WTC11 (cell line): ENCODE data around the gene FAM193A. TPM values are rescaled to one million over a fixed set of nuclear protein-coding genes. Genes with fewer than 3 reads are reported as not detected.

Experiments
- ATAC-seq: fragments of 200-7000 bp; cut with Tn5 transposase; 2 replicates; pipeline ENCODE4 v1.10.0; 2021; ENCODE audit warnings: mild to moderate bottlenecking, moderate library complexity
- CTCF ChIA-PET: fragments of 300-600 bp; sonication (Branson Sonifier 250); formaldehyde crosslinking; loops from one replicate; lab custom pipeline; 2021; ENCODE audit warnings: antibody characterized with exemption; lab: Charles Lee
- POLR2A ChIA-PET: fragments of 350-600 bp; sonication (Branson Sonifier 250); formaldehyde crosslinking; loops from one replicate; lab custom pipeline; 2021; ENCODE audit warnings: antibody characterized with exemption; lab: Charles Lee
- DNase-seq: peaks from one replicate; pipeline ENCODE4 v3.0.0; 2021; ENCODE audit warnings: low spot score
- H3K27ac Mint-ChIP-seq: 2 replicates; pipeline ENCODE4 v1.8.0; 2021; ENCODE audit warnings: mixed read lengths
- H3K27me3 Mint-ChIP-seq: 2 replicates; pipeline ENCODE4 v1.8.0; 2021; ENCODE audit warnings: low read depth, mild to moderate bottlenecking, moderate library complexity, mixed read lengths
- H3K36me3 Mint-ChIP-seq: 2 replicates; pipeline ENCODE4 v1.8.0; 2021; ENCODE audit warnings: mixed read lengths
- H3K4me1 Mint-ChIP-seq: 2 replicates; pipeline ENCODE4 v1.8.0; 2022; ENCODE audit warnings: mixed read lengths
- H3K4me3 Mint-ChIP-seq: 2 replicates; pipeline ENCODE4 v1.8.0; 2021; ENCODE audit warnings: mild to moderate bottlenecking, moderate library complexity, mixed read lengths
- H3K9me3 Mint-ChIP-seq: 2 replicates; pipeline ENCODE4 v1.8.0; 2021; ENCODE audit warnings: mixed read lengths
- ATF1 ChIP-seq: sonication (generic); formaldehyde crosslinking; IDR thresholded peaks from 2 replicates; pipeline ENCODE4 v1.8.1; 2023; ENCODE audit warnings: mild to moderate bottlenecking, moderate library complexity, missing genetic modification reagents
- CBFB ChIP-seq: sonication (generic); formaldehyde crosslinking; IDR thresholded peaks from 2 replicates; pipeline ENCODE4 v1.8.1; 2022; ENCODE audit warnings: mild to moderate bottlenecking, low read depth, missing genetic modification reagents
- CREB1 ChIP-seq: sonication (generic); formaldehyde crosslinking; IDR thresholded peaks from 2 replicates; pipeline ENCODE4 v1.8.0; 2023; ENCODE audit warnings: mild to moderate bottlenecking, missing genetic modification reagents
- ELF4 ChIP-seq: sonication (generic); formaldehyde crosslinking; IDR thresholded peaks from 2 replicates; pipeline ENCODE4 v1.8.1; 2022; ENCODE audit warnings: low read depth, mild to moderate bottlenecking, moderate library complexity, missing genetic modification reagents
- EMX1 ChIP-seq: fragments of 250-450 bp; sonication (Bioruptor Pico); IDR thresholded peaks from 2 replicates; pipeline ENCODE4 v1.8.0; 2021; ENCODE audit warnings: mild to moderate bottlenecking
- GRHL2 ChIP-seq: fragments of 250-450 bp; sonication (Bioruptor Pico); IDR thresholded peaks from 2 replicates; pipeline ENCODE4 v1.8.0; 2022; ENCODE audit warnings: mild to moderate bottlenecking, moderate library complexity; ENCODE audit not compliant: insufficient replicate concordance, severe bottlenecking
- GTF2I ChIP-seq: fragments of 250-450 bp; sonication (Bioruptor Pico); conservative IDR thresholded peaks from 2 replicates; pipeline ENCODE4 v1.4.0; 2021; ENCODE audit warnings: mild to moderate bottlenecking
- HMGA2 ChIP-seq: fragments of 250-450 bp; sonication (Bioruptor Pico); IDR thresholded peaks from 2 replicates; pipeline ENCODE4 v1.4.0; 2021; ENCODE audit warnings: mild to moderate bottlenecking, moderate library complexity
- IRF2 ChIP-seq: sonication (generic); formaldehyde crosslinking; IDR thresholded peaks from 2 replicates; pipeline ENCODE4 v1.8.0; 2022; ENCODE audit warnings: low read depth, missing genetic modification reagents, borderline replicate concordance
- JUN ChIP-seq: sonication (generic); formaldehyde crosslinking; IDR thresholded peaks from 2 replicates; pipeline ENCODE4 v1.8.0; 2023; ENCODE audit warnings: mild to moderate bottlenecking, missing genetic modification reagents
- MXD4 ChIP-seq: fragments of 250-450 bp; sonication (Bioruptor Pico); IDR thresholded peaks from 2 replicates; pipeline ENCODE4 v1.8.0; 2021; ENCODE audit warnings: mild to moderate bottlenecking, moderate library complexity, borderline replicate concordance
- NFATC4 ChIP-seq: fragments of 250-450 bp; sonication (Bioruptor Pico); IDR thresholded peaks from 2 replicates; pipeline ENCODE4 v1.9.0; 2021; ENCODE audit warnings: mild to moderate bottlenecking
- NR1H2 ChIP-seq: sonication (generic); formaldehyde crosslinking; IDR thresholded peaks from 2 replicates; pipeline ENCODE4 v1.9.0; 2021; ENCODE audit warnings: mild to moderate bottlenecking, moderate library complexity, missing genetic modification reagents
- OVOL2 ChIP-seq: fragments of 250-450 bp; sonication (Bioruptor Pico); IDR thresholded peaks from 2 replicates; pipeline ENCODE4 v1.9.0; 2021; ENCODE audit warnings: mild to moderate bottlenecking, borderline replicate concordance
- TCF7 ChIP-seq: sonication (generic); formaldehyde crosslinking; IDR thresholded peaks from 2 replicates; pipeline ENCODE4 v1.8.0; 2022; ENCODE audit warnings: mild to moderate bottlenecking, low read depth, missing genetic modification reagents, moderate library complexity
- ZNF121 ChIP-seq: sonication (generic); formaldehyde crosslinking; IDR thresholded peaks from 2 replicates; pipeline ENCODE4 v1.8.0; 2023; ENCODE audit warnings: missing genetic modification reagents
- ZNF232 ChIP-seq: sonication (generic); formaldehyde crosslinking; IDR thresholded peaks from 2 replicates; pipeline ENCODE4 v1.8.0; 2022; ENCODE audit warnings: mild to moderate bottlenecking, missing genetic modification reagents
- ZNF263 ChIP-seq: sonication (generic); formaldehyde crosslinking; IDR thresholded peaks from 2 replicates; pipeline ENCODE4 v1.8.1; 2022; ENCODE audit warnings: low read depth, mild to moderate bottlenecking, moderate library complexity, missing genetic modification reagents
- ZNF317 ChIP-seq: sonication (generic); formaldehyde crosslinking; IDR thresholded peaks from 2 replicates; pipeline ENCODE4 v1.8.1; 2023; ENCODE audit warnings: low read depth, mild to moderate bottlenecking, moderate library complexity, missing genetic modification reagents, borderline replicate concordance
- ZNF396 ChIP-seq: fragments of 250-450 bp; sonication (Bioruptor Pico); IDR thresholded peaks from 2 replicates; pipeline ENCODE4 v1.8.0; 2021; ENCODE audit warnings: mild to moderate bottlenecking, moderate library complexity, borderline replicate concordance
- ZNF416 ChIP-seq: fragments of 250-450 bp; sonication (Bioruptor Pico); IDR thresholded peaks from 2 replicates; pipeline ENCODE4 v1.9.0; 2021; ENCODE audit warnings: mild to moderate bottlenecking, inconsistent platforms
- ZNF671 ChIP-seq: fragments of 250-450 bp; sonication (Bioruptor Pico); IDR thresholded peaks from 2 replicates; pipeline ENCODE4 v1.8.0; 2021; ENCODE audit warnings: mild to moderate bottlenecking
- total RNA-seq: library from RNA; stranded (reverse); gene quantifications from 3 replicates; pipeline ENCODE4 v1.2.3, GENCODE V29; 2021
- TF ChIP-seq, protein P1 (sequence below): sonication (generic); formaldehyde crosslinking; IDR thresholded peaks from 2 replicates; pipeline ENCODE4 v1.8.0; 2022; ENCODE audit warnings: mild to moderate bottlenecking, missing genetic modification reagents
- TF ChIP-seq, protein P2 (sequence below): fragments of 250-450 bp; sonication (Bioruptor Pico); conservative IDR thresholded peaks from 2 replicates; pipeline ENCODE4 v1.9.0; 2021; ENCODE audit warnings: mild to moderate bottlenecking
- TF ChIP-seq, protein P3 (sequence below): sonication (generic); formaldehyde crosslinking; IDR thresholded peaks from 2 replicates; pipeline ENCODE4 v1.8.1; 2022; ENCODE audit warnings: low read depth, missing genetic modification reagents, borderline replicate concordance
- TF ChIP-seq, protein P4 (sequence below): sonication (generic); formaldehyde crosslinking; IDR thresholded peaks from 2 replicates; pipeline ENCODE4 v1.8.1; 2023; ENCODE audit warnings: mild to moderate bottlenecking, missing genetic modification reagents

Gene FAM193A
- total RNA-seq, 1 experiment from 2014 or later, result 28.1 TPM

DNA sequence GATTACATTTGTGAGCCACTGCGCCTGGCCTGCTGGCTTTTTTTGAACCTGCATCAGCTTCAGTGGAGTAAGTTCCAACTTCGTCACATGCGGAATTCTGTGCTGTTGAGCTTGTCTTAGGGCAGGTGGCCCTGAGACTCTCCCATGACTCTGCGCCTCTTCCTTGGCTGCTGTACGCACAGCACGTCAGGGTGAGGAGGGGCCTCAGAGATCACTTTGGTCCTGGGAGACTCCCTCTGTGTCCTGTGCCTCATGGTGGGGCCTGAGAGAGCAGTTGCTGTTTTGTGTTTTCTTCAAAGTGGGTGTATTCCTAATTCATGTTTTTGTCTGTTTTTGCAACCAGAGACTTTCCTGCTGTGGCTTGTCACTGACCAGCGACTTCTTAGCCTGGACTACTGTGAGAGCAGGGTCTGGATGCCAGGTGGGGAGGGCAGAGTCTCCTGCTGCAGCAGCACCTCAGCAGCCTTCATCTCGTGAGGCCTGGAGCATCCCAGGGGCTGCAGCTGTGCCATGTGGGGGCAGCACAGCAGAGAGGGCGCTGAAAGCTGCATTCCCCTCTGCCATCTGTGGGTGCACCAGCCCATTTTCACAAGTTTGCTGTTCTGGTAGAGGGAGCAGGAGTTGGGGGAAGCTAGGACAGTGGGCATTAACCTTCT lies 111.8 kb downstream of the FAM193A start:
- ChIA-PET CTCF (interaction anchor here (0.9 kb wide), 1 partner anchor 9 kb away, joined by 3 read pairs; no protein-coding TSS in a partner anchor), POLR2A (no interaction called here)
- no peaks in the 10 kb centered on the region for H3K4me1 Mint-ChIP-seq
- H3K27me3 Mint-ChIP-seq, result no peaks in the 10 kb centered on the region
- DNase-seq (no peak), ATAC-seq (no peak)
- peaks cover 50% of the 10 kb centered on the region for H3K36me3 Mint-ChIP-seq
- no peak overlapping the region for H3K27ac Mint-ChIP-seq
- H3K9me3 Mint-ChIP-seq, result peaks cover 7% of the 10 kb centered on the region
- TF ChIP-seq, protein P1, sequence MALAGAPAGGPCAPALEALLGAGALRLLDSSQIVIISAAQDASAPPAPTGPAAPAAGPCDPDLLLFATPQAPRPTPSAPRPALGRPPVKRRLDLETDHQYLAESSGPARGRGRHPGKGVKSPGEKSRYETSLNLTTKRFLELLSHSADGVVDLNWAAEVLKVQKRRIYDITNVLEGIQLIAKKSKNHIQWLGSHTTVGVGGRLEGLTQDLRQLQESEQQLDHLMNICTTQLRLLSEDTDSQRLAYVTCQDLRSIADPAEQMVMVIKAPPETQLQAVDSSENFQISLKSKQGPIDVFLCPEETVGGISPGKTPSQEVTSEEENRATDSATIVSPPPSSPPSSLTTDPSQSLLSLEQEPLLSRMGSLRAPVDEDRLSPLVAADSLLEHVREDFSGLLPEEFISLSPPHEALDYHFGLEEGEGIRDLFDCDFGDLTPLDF, result no peak
- TF ChIP-seq ZNF121 (CRISPR knock-in tag) (no peak), ZNF416 (CRISPR knock-in tag) (no peak), ATF1 (no peak), JUN (CRISPR knock-in tag) (no peak), ZNF396 (CRISPR knock-in tag) (no peak)
- H3K4me3 Mint-ChIP-seq, result no peak overlapping the region

DNA sequence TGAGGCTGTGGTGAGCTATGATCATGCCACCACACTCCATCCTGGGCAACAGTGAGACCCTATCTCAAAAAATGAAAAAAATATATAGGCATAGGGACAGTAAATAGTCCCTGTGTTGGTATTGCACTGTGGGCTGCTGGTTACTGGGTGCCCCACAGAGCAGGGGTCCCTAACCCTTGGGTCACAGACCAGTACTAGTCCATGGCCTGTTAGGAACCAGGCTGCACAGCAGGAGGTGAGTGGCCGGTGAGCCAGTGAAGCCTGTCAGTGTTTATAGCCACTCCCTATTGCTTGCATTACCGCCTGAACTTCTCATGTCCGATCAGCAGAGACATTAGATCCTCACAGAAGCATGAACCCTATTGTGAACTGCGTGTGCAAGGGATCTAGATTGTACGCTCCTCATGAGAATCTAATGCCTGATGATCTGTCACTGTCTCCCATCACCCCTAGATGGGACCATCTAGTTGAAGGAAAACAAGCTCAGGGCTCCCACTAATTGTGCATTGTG lies 113.2 kb downstream of the FAM193A start:
- H3K9me3 Mint-ChIP-seq, result peaks cover 7% of the 10 kb centered on the region
- no peak for TF ChIP-seq NFATC4 (CRISPR knock-in tag)
- no peak for TF ChIP-seq HMGA2 (CRISPR knock-in tag)
- TF ChIP-seq CBFB, result no peak
- TF ChIP-seq NR1H2 (CRISPR knock-in tag), result no peak
- no peak for TF ChIP-seq ZNF232 (CRISPR knock-in tag)
- no peak for TF ChIP-seq TCF7 (CRISPR knock-in tag)
- no peak for TF ChIP-seq ZNF671
- no peak for TF ChIP-seq EMX1
- no peak for TF ChIP-seq CREB1 (CRISPR knock-in tag)
- TF ChIP-seq MXD4 (CRISPR knock-in tag), result no peak
- no peak for TF ChIP-seq ZNF317 (CRISPR knock-in tag)
- TF ChIP-seq, protein P2, sequence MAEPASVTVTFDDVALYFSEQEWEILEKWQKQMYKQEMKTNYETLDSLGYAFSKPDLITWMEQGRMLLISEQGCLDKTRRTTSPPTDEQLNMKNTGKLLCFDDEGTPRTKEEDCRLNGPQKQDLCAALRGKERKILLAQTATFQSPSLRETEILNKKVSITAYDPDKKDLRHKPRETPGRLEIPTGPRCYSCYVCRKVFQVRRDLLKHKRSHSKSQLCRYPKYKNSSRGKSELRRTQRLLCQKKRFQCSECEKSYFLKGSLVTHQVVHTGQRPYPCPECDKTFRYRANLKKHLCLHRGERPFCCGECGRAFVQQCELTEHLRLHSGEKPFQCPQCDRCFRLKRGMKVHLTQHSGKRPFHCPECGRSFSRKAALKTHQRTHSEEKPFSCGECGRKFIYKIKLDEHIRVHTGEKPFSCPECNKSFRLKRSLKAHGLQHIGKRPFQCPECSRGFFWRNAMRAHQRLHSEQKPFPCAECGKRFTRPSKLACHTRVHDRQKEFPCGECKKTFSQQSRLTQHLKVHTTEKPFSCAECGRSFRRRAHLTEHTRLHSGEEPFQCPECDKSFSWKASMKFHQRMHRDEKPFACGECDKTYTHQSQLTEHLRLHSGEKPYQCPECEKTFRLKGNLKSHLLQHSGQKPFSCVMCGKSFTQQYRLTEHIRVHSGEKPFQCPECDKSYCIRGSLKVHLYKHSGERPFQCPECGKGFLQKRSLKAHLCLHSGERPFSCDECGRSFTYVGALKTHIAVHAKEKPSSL (CRISPR knock-in tag), result no peak
- no peak for TF ChIP-seq ELF4 (CRISPR knock-in tag)
- no peak for TF ChIP-seq JUN (CRISPR knock-in tag)
- POLR2A ChIA-PET, result no interaction called here
- ATAC-seq, result no peak
- peaks cover 49% of the 10 kb centered on the region for H3K36me3 Mint-ChIP-seq
- CTCF ChIA-PET, result no interaction called here
- no peak for DNase-seq
- H3K27ac Mint-ChIP-seq, result no peak overlapping the region
- H3K4me1 Mint-ChIP-seq, result no peaks in the 10 kb centered on the region
- no peaks in the 10 kb centered on the region for H3K27me3 Mint-ChIP-seq
- H3K4me3 Mint-ChIP-seq, result no peak overlapping the region

DNA sequence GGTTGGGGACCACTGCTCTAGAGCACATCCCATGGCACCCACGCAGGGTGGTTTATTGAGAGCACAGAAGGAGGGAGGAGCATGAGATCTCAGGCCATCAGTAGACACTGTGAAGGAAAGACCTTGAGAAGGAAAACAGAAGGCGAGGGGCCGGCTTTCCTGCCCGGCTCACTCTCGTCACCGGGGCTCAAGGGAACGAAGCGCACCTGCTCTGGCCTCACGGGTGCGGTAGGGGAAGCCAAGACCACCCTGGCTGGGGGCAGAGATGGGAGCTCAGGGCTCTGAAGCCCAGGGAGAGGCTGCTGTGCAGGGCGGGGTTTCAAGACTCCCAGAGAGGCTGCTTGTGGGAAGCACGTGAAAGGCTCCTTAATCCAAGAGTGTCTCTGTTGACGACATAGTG lies 113.8 kb downstream of the FAM193A start:
- peaks cover 54% of the 10 kb centered on the region for H3K36me3 Mint-ChIP-seq
- DNase-seq, result no peak
- CTCF ChIA-PET, result no interaction called here
- POLR2A ChIA-PET, result no interaction called here
- no peaks in the 10 kb centered on the region for H3K4me1 Mint-ChIP-seq
- ATAC-seq, result no peak
- no peaks in the 10 kb centered on the region for H3K27me3 Mint-ChIP-seq
- no peak overlapping the region for H3K27ac Mint-ChIP-seq
- peaks cover 7% of the 10 kb centered on the region for H3K9me3 Mint-ChIP-seq
- H3K4me3 Mint-ChIP-seq, result no peak overlapping the region
- no peak for TF ChIP-seq OVOL2 (CRISPR knock-in tag)
- TF ChIP-seq IRF2 (CRISPR knock-in tag), result no peak
- no peak for TF ChIP-seq GRHL2 (CRISPR knock-in tag)
- TF ChIP-seq, protein P2 (CRISPR knock-in tag), result no peak
- TF ChIP-seq, protein P3, sequence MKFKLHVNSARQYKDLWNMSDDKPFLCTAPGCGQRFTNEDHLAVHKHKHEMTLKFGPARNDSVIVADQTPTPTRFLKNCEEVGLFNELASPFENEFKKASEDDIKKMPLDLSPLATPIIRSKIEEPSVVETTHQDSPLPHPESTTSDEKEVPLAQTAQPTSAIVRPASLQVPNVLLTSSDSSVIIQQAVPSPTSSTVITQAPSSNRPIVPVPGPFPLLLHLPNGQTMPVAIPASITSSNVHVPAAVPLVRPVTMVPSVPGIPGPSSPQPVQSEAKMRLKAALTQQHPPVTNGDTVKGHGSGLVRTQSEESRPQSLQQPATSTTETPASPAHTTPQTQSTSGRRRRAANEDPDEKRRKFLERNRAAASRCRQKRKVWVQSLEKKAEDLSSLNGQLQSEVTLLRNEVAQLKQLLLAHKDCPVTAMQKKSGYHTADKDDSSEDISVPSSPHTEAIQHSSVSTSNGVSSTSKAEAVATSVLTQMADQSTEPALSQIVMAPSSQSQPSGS (CRISPR knock-in tag), result no peak
- no peak for TF ChIP-seq GTF2I (CRISPR knock-in tag)
- TF ChIP-seq, protein P4, sequence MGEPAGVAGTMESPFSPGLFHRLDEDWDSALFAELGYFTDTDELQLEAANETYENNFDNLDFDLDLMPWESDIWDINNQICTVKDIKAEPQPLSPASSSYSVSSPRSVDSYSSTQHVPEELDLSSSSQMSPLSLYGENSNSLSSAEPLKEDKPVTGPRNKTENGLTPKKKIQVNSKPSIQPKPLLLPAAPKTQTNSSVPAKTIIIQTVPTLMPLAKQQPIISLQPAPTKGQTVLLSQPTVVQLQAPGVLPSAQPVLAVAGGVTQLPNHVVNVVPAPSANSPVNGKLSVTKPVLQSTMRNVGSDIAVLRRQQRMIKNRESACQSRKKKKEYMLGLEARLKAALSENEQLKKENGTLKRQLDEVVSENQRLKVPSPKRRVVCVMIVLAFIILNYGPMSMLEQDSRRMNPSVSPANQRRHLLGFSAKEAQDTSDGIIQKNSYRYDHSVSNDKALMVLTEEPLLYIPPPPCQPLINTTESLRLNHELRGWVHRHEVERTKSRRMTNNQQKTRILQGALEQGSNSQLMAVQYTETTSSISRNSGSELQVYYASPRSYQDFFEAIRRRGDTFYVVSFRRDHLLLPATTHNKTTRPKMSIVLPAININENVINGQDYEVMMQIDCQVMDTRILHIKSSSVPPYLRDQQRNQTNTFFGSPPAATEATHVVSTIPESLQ (CRISPR knock-in tag), result no peak
- no peak for TF ChIP-seq ZNF263 (CRISPR knock-in tag)
